SK-N-SH (cell line): ENCODE data around the gene PDCD6IP. TPM values are rescaled to one million over a fixed set of nuclear protein-coding genes. Genes with fewer than 3 reads are reported as not detected.

ENCODE experiments used
- CTCF ChIA-PET: fragments of 300-600, 350-600 bp; formaldehyde crosslinking; extraction: SDS; loops from one replicate; lab custom pipeline; 2021; lab: Yijun Ruan, JAX
- POLR2A ChIA-PET: fragments of 350-600 bp; sonication (Branson Sonifier 250); formaldehyde crosslinking; extraction: SDS; loops from one replicate; lab custom pipeline; 2020; ENCODE audit warnings: antibody characterized with exemption, inconsistent platforms; lab: Yijun Ruan, JAX
- DNase-seq: peaks from one replicate; pipeline ENCODE4 v3.0.0; 2012
- H2AFZ ChIP-seq: fragments of 200-600 bp; sonication (generic); 2 replicates; pipeline ENCODE4 v1.8.1; 2016; ENCODE audit warnings: antibody characterized with exemption, mild to moderate bottlenecking, low read depth
- H3F3A ChIP-seq: fragments of 200-600 bp; sonication (generic); replicated peaks from 2 replicates; pipeline ENCODE3; 2016; ENCODE audit warnings: antibody characterized with exemption, mild to moderate bottlenecking; ENCODE audit not compliant: insufficient read depth
- H3K27ac ChIP-seq, 2 experiments: fragments of 200-500 bp in 1 of 2; fragments of 200-600 bp in 1 of 2; sonication (Bioruptor generic) in 1 of 2; sonication (generic), shearing (Covaris generic) in 1 of 2; 2 replicates each; pipeline versions ENCODE4 v1.5.1 to v1.6.1; 2014 to 2016; ENCODE audit warnings: low read depth in 2 of 2, inconsistent platforms in 1 of 2, low read length in 1 of 2, mild to moderate bottlenecking in 1 of 2, mixed read lengths in 1 of 2
- H3K27me3 ChIP-seq: fragments of 200-600 bp; sonication (generic), shearing (Covaris generic); 2 replicates; pipeline ENCODE4 v1.6.1; 2016; ENCODE audit warnings: mixed run types; ENCODE audit not compliant: insufficient read depth
- H3K36me3 ChIP-seq, 2 experiments: fragments of 200-500 bp in 1 of 2; fragments of 200-600 bp in 1 of 2; sonication (Bioruptor generic) in 1 of 2; sonication (generic) in 1 of 2; replicated peaks in 1 of 2; 2 replicates each; pipeline versions ENCODE3 to v1.5.1; 2014 to 2016; ENCODE audit warnings: low read length in 1 of 2, mild to moderate bottlenecking in 1 of 2; ENCODE audit not compliant: insufficient read depth in 2 of 2, control insufficient read depth in 1 of 2
- H3K4me1 ChIP-seq, 2 experiments: fragments of 200-500 bp in 1 of 2; fragments of 200-600 bp in 1 of 2; sonication (Bioruptor generic) in 1 of 2; sonication (generic), shearing (Covaris generic) in 1 of 2; 2 replicates each; pipeline versions ENCODE4 v1.5.1 to v1.6.1; 2014 to 2016; ENCODE audit warnings: low read depth in 1 of 2, low read length in 1 of 2, mixed run types in 1 of 2; ENCODE audit not compliant: insufficient read depth in 2 of 2, control insufficient read depth in 1 of 2
- H3K4me2 ChIP-seq: fragments of 200-600 bp; sonication (generic), shearing (Covaris generic); 2 replicates; pipeline ENCODE4 v1.6.1; 2017; ENCODE audit warnings: mixed run types
- H3K4me3 ChIP-seq, 2 experiments: fragments of 200-500 bp in 1 of 2; fragments of 200-600 bp in 1 of 2; sonication (Bioruptor generic) in 1 of 2; sonication (generic), shearing (Covaris generic) in 1 of 2; 2 replicates each; pipeline versions ENCODE4 v1.5.1 to v1.8.1; 2014 to 2016; ENCODE audit warnings: low read depth in 2 of 2, inconsistent platforms in 1 of 2, low read length in 1 of 2, mild to moderate bottlenecking in 1 of 2, mixed read lengths in 1 of 2, moderate library complexity in 1 of 2
- H3K79me2 ChIP-seq: fragments of 200-600 bp; sonication (generic); 2 replicates; pipeline ENCODE4 v1.8.1; 2017; ENCODE audit warnings: mild to moderate bottlenecking; ENCODE audit not compliant: insufficient read depth
- H3K9ac ChIP-seq: fragments of 200-600 bp; sonication (generic); 2 replicates; pipeline ENCODE4 v1.6.1; 2017; ENCODE audit warnings: mixed run types
- H3K9me2 ChIP-seq: fragments of 200-600 bp; sonication (generic); 2 replicates; pipeline ENCODE4 v1.6.1; 2017; ENCODE audit warnings: mixed run types
- H3K9me3 ChIP-seq: fragments of 200-600 bp; sonication (generic); 2 replicates; pipeline ENCODE4 v1.6.1; 2017; ENCODE audit warnings: mixed run types, mild to moderate bottlenecking, moderate library complexity
- H4K20me1 ChIP-seq: fragments of 200-600 bp; sonication (generic); 2 replicates; pipeline ENCODE4 v1.6.1; 2017; ENCODE audit warnings: mild to moderate bottlenecking, mixed run types; ENCODE audit not compliant: insufficient read depth
- CHD2 ChIP-seq: fragments of 150-350 bp; IDR thresholded peaks from 2 replicates; pipeline ENCODE4 v1.6.1; 2018; ENCODE audit warnings: low read length; ENCODE audit not compliant: partially characterized antibody
- ELF1 ChIP-seq: IDR thresholded peaks from 2 replicates; pipeline ENCODE4 v1.4.0; 2012
- EP300 ChIP-seq, 2 experiments: IDR thresholded peaks; 2 replicates each; pipeline versions ENCODE4 v1.4.0 to v1.6.1; 2012; ENCODE audit warnings: borderline replicate concordance in 1 of 2, low read depth in 1 of 2, low read length in 1 of 2
- FOSL2 ChIP-seq: IDR thresholded peaks from 2 replicates; pipeline ENCODE4 v1.4.0; 2012; ENCODE audit warnings: low read depth, mild to moderate bottlenecking, moderate library complexity, borderline replicate concordance
- FOXJ3 ChIP-seq: sonication (generic); formaldehyde crosslinking; IDR thresholded peaks from 2 replicates; pipeline ENCODE4 v1.5.1; 2020; ENCODE audit warnings: mild to moderate bottlenecking, missing genetic modification reagents
- GABPA ChIP-seq: IDR thresholded peaks from 2 replicates; pipeline ENCODE4 v1.4.0; 2012; ENCODE audit warnings: low read depth, mild to moderate bottlenecking
- MXI1 ChIP-seq: IDR thresholded peaks from 2 replicates; pipeline ENCODE4 v1.6.1; 2012; ENCODE audit warnings: mild to moderate bottlenecking, low read depth, low read length, improper control_type of control experiment
- NFIC ChIP-seq: IDR thresholded peaks from 2 replicates; pipeline ENCODE4 v1.4.0; 2012; ENCODE audit warnings: borderline replicate concordance
- NRF1 ChIP-seq: IDR thresholded peaks from 2 replicates; pipeline ENCODE4 v1.6.1; 2012; ENCODE audit warnings: low read depth, mild to moderate bottlenecking, low read length
- POLR2AphosphoS5 ChIP-seq: IDR thresholded peaks from 2 replicates; pipeline ENCODE4 v1.6.1; 2012; ENCODE audit warnings: low read depth, low read length
- RFX5 ChIP-seq: IDR thresholded peaks from 2 replicates; pipeline ENCODE4 v1.6.1; 2012; ENCODE audit warnings: mild to moderate bottlenecking, improper control_type of control experiment, low read length
- RXRA ChIP-seq: IDR thresholded peaks from 2 replicates; pipeline ENCODE4 v1.4.0; 2012; ENCODE audit warnings: low read depth, mild to moderate bottlenecking, borderline replicate concordance
- SIN3A ChIP-seq: IDR thresholded peaks from 2 replicates; pipeline ENCODE4 v1.6.1; 2012; ENCODE audit warnings: low read depth, mild to moderate bottlenecking, low read length, moderate library complexity, borderline replicate concordance
- TAF1 ChIP-seq: IDR thresholded peaks from 2 replicates; pipeline ENCODE4 v1.6.1; 2012; ENCODE audit warnings: low read depth, mild to moderate bottlenecking, low read length, moderate library complexity, borderline replicate concordance
- TCF12 ChIP-seq: IDR thresholded peaks from 2 replicates; pipeline ENCODE4 v1.4.0; 2012
- TEAD4 ChIP-seq: IDR thresholded peaks from 2 replicates; pipeline ENCODE4 v1.4.0; 2012; ENCODE audit warnings: mild to moderate bottlenecking, borderline replicate concordance; ENCODE audit not compliant: insufficient read depth
- YY1 ChIP-seq: IDR thresholded peaks from 2 replicates; pipeline ENCODE4 v1.4.0; 2012; ENCODE audit warnings: low read depth, mild to moderate bottlenecking
- WGBS: methylation state at CpG from one replicate; pipeline ENCODE4 v1.1.6; 2017; ENCODE audit warnings: low lambda C conversion rate; 5-methylcytosine and 5-hydroxymethylcytosine counted together
- polyA plus RNA-seq, 3 experiments: library from polyadenylated mRNA; depleted of rRNA; stranded (reverse); fragments of >200 nt; gene quantifications; 2 replicates each; pipeline ENCODE4 v1.2.3, GENCODE V29; 2012
- TF ChIP-seq, protein P1 (sequence below): fragments of 150-350 bp; IDR thresholded peaks from 2 replicates; pipeline ENCODE4 v1.6.1; 2017; ENCODE audit warnings: antibody characterized with exemption, low read length, low read depth, borderline replicate concordance
- TF ChIP-seq, protein P2 (sequence below): fragments of 200-600 bp; sonication (generic); IDR thresholded peaks from 2 replicates; pipeline ENCODE4 v1.6.1; 2017; ENCODE audit warnings: antibody characterized with exemption, mild to moderate bottlenecking, moderate library complexity
- TF ChIP-seq, protein P3 (sequence below): IDR thresholded peaks from 2 replicates; pipeline ENCODE4 v1.4.0; 2012; ENCODE audit warnings: low read depth, borderline replicate concordance

Gene PDCD6IP
- polyA plus RNA-seq, 1 of the 3 experiments (the other 2 are of a cell fraction) = 49.1 TPM

DNA sequence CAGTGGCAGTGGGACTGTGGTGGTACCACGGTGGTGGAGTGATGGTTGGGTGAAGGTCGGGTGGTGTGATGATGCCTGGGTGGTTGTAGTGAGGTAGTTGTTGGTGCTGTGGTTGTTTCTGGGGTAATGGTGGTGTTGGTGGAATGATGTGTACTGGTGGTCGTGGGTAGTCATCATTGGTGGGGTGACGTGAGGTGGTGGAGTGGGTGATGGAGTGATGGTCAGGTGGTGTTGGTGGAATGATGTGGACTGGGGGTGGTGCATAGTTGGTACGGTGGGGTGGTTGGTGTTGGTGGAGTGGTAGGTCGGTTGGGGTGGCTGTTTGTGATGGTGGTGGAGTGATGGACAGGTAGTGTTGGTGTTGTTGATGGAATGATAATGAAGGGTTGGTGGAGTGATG, 87.1 kb downstream of the PDCD6IP start:
- H2AFZ ChIP-seq = no peak overlapping the region
- no peaks in the 10 kb centered on the region for H4K20me1 ChIP-seq
- no peak overlapping the region for H3K27ac ChIP-seq
- no peak overlapping the region for H3K9ac ChIP-seq
- no peaks in the 10 kb centered on the region for H3K9me3 ChIP-seq
- H3F3A ChIP-seq = no peaks in the 10 kb centered on the region
- ChIA-PET POLR2A (no interaction called here), CTCF (interaction anchor here (0.7 to 1.5 kb wide), 2 partner anchors 28 to 376 kb away, joined by 3 read pairs; no protein-coding TSS in a partner anchor)
- H3K4me3 ChIP-seq = no peak overlapping the region
- WGBS = 59% methylated on average over 6 of the region's 6 CpGs
- TF ChIP-seq RFX5 = no peak
- no peak for TF ChIP-seq POLR2AphosphoS5
- no peak for TF ChIP-seq GABPA
- no peak for TF ChIP-seq TCF12
- no peak for TF ChIP-seq NRF1
- no peak for TF ChIP-seq TAF1
- no peak for TF ChIP-seq ELF1
- TF ChIP-seq MXI1 = no peak
- TF ChIP-seq CHD2 = no peak
- TF ChIP-seq, protein P1, sequence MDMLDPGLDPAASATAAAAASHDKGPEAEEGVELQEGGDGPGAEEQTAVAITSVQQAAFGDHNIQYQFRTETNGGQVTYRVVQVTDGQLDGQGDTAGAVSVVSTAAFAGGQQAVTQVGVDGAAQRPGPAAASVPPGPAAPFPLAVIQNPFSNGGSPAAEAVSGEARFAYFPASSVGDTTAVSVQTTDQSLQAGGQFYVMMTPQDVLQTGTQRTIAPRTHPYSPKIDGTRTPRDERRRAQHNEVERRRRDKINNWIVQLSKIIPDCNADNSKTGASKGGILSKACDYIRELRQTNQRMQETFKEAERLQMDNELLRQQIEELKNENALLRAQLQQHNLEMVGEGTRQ = no peak
- TF ChIP-seq EP300 (IDR thresholded peaks at IDR 0.05; ENCODE audit: borderline replicate concordance in 1 of 2, low read depth in 1 of 2, low read length in 1 of 2) = no peak
- H3K79me2 ChIP-seq = no peaks in the 10 kb centered on the region
- H3K36me3 ChIP-seq = no peaks in the 10 kb centered on the region
- H3K27me3 ChIP-seq = no peaks in the 10 kb centered on the region
- no peaks in the 10 kb centered on the region for H3K9me2 ChIP-seq
- no peak overlapping the region for H3K4me2 ChIP-seq
- DNase-seq = no peak
- peaks cover 0 to 13% of the 10 kb centered on the region in 2 experiments; a peak in 3 of 4 replicates for H3K4me1 ChIP-seq

DNA sequence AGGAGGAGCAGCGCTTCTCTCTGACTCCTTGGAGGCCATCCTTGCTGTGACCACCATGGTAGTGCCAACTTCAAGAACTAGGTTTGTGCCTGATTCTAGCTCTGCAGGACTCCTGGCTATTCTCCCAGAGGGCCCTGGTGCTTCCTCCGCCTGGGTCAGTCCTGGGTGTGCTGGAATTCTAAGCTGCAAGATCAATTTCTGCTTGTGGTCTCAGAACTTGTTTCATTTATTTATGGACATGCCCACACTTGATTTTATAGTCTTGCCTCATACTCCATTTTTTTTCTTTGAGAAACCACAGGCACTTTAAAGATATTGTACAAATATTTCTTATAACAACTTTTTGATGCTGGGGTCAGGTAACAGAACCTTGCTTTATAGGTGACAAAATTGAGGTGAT, 87.6 kb downstream of the PDCD6IP start:
- H3K27me3 ChIP-seq = no peaks in the 10 kb centered on the region
- no peaks in the 10 kb centered on the region for H3K79me2 ChIP-seq
- no peaks in the 10 kb centered on the region for H3F3A ChIP-seq
- ChIA-PET POLR2A (no interaction called here), CTCF (interaction anchor here (1.5 kb wide), 1 partner anchor 27 kb away, joined by 3 read pairs; no protein-coding TSS in a partner anchor)
- H3K9ac ChIP-seq = no peak overlapping the region
- DNase-seq = no peak
- H4K20me1 ChIP-seq = no peaks in the 10 kb centered on the region
- no peaks in the 10 kb centered on the region for H3K9me3 ChIP-seq
- H3K27ac ChIP-seq = no peak overlapping the region
- no peak overlapping the region for H3K4me2 ChIP-seq
- H3K9me2 ChIP-seq = no peaks in the 10 kb centered on the region
- no peak overlapping the region for H3K4me3 ChIP-seq
- no peak overlapping the region for H2AFZ ChIP-seq
- WGBS = 72% methylated on average over 2 of the region's 2 CpGs
- TF ChIP-seq NRF1 (no peak), NFIC (no peak), FOXJ3 (CRISPR knock-in tag) (no peak), ELF1 (no peak), SIN3A (no peak), MXI1 (no peak), FOSL2 (no peak), RXRA (no peak), EP300 (IDR thresholded peaks at IDR 0.05; ENCODE audit: borderline replicate concordance in 1 of 2, low read depth in 1 of 2, low read length in 1 of 2) (no peak), CHD2 (no peak), TEAD4 (no peak), TAF1 (no peak), YY1 (no peak)
- TF ChIP-seq, protein P2, sequence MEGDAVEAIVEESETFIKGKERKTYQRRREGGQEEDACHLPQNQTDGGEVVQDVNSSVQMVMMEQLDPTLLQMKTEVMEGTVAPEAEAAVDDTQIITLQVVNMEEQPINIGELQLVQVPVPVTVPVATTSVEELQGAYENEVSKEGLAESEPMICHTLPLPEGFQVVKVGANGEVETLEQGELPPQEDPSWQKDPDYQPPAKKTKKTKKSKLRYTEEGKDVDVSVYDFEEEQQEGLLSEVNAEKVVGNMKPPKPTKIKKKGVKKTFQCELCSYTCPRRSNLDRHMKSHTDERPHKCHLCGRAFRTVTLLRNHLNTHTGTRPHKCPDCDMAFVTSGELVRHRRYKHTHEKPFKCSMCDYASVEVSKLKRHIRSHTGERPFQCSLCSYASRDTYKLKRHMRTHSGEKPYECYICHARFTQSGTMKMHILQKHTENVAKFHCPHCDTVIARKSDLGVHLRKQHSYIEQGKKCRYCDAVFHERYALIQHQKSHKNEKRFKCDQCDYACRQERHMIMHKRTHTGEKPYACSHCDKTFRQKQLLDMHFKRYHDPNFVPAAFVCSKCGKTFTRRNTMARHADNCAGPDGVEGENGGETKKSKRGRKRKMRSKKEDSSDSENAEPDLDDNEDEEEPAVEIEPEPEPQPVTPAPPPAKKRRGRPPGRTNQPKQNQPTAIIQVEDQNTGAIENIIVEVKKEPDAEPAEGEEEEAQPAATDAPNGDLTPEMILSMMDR = no peak
- TF ChIP-seq, protein P3, sequence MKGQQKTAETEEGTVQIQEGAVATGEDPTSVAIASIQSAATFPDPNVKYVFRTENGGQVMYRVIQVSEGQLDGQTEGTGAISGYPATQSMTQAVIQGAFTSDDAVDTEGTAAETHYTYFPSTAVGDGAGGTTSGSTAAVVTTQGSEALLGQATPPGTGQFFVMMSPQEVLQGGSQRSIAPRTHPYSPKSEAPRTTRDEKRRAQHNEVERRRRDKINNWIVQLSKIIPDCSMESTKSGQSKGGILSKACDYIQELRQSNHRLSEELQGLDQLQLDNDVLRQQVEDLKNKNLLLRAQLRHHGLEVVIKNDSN = no peak
- H3K4me1 ChIP-seq = peaks cover 0 to 13% of the 10 kb centered on the region in 2 experiments; a peak in 3 of 4 replicates
- no peaks in the 10 kb centered on the region for H3K36me3 ChIP-seq
